Activated CD4-positive, alpha-beta T cell treated with anti-CD3 and anti-CD28 coated beads, Interleukin-2, amount 50 U/mL, for 48 hours (primary cell): ENCODE data around the gene OR2T2.
"Not testable (repeated sequence)": the region's sequence is repeated elsewhere in the genome, so short reads cannot be mapped to it uniquely, and the experiment has no call there.

Experiments
- DNase-seq, 2 experiments: peaks; one replicate each; pipeline ENCODE4 v3.0.0-alpha.2; 2020

Gene OR2T2, protein sequence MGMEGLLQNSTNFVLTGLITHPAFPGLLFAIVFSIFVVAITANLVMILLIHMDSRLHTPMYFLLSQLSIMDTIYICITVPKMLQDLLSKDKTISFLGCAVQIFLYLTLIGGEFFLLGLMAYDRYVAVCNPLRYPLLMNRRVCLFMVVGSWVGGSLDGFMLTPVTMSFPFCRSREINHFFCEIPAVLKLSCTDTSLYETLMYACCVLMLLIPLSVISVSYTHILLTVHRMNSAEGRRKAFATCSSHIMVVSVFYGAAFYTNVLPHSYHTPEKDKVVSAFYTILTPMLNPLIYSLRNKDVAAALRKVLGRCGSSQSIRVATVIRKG

DNA sequence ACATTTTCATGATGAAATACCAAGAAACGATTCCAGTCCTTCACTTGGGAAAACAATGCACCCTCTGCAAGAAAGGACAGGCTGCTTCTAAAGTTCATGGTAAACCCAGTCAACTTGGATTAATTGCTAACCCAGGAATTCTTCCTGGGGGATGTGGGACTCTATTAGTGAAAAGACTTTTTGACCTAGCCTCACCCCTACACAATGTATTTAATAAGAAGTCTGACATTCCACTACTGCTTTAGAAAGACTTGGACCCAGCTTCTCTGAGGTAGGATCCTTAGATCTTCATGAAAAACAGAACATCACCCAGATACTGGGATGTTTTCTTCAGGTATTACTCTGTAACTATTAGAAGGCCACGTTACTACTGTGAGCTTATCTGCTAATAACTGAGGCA lies at the start of gene OR2T2:
OR2T2 (plus strand) TSS at position 239 of the 400 bp plus-strand sequence. CDS start 7,161 bp downstream, outside the sequence.
- DNase-seq = not testable (repeated sequence)

DNA sequence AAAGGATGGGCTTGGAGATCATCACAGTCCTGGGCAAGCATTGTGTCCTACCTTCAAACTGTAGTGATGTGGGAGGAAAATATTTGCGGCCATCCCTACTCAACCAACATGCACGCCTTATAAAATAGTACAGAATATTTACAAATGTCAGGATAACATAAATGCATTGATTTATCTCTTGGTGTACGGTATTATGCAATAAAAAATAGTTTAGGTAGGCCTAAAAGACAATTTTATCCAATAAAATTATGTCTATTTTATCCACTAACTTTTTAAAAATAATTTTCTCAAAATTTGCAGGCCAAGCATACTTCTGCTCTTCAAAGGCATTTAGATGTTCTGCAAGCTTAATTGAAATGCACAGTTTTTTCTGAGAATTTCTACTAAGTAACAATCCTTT lies 42.7 kb upstream of the OR2T2 start, which contains the start of gene OR2T1:
OR2T1 (plus strand) TSS at position 301 of the 400 bp plus-strand sequence. CDS start 3,100 bp downstream, outside the sequence.
- DNase-seq = no peak

DNA sequence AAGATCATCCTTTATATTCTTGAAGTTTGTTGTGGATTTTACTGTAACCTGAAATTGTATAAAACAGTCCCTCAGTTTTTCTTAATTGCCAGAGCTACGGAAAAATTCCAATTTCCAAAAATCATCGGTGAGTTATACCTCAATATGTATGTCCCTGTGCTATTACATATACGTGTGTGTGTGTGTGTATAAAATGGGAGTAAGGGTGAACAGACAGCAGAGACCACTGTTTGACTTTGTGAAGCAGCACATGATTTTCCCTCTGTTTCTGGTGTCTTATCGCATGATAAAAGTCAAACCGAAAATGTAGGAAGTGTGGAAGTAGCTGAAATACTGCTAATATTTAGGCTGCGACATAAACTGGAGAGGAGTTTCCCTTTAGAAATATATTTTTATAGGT lies 41.4 kb upstream of the OR2T2 start:
- DNase-seq = no peak

DNA sequence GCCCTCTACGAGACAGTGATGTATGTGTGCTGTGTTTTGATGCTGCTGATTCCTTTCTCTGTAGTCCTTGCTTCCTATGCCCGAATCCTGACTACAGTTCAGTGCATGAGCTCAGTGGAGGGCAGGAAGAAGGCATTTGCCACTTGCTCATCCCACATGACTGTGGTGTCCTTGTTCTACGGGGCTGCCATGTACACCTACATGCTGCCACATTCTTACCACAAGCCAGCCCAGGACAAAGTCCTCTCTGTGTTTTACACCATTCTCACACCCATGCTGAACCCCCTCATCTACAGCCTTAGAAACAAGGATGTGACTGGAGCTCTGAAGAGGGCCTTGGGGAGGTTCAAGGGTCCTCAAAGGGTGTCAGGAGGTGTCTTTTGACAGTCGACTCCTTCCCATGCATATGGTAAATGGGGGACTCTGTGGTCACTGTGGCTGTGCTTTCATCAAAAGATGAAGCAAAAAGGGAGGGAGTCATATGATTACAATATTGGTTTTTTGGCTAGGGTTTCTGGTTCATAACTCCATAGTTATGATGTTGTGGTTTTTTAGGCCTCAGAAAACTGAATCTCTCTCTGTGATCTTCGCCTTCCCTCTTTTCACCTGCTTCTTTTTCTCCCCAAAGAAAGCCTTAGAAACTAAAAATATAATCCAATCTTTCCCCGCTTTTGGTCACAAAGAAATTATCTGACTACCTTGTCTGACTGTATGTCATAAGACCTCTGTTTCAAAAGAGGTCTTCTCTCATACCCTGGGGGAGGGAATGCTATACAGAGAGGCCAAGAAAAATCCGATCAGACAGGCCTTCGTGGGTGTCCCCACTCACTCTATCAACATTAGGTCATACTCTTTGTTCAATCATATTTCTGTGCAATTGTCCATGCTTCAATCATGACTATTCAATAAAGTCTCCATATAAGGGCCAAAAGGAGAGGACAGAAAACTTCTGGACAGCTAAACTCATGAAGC lies 38.4 kb upstream of the OR2T2 start:
- no peak for DNase-seq

DNA sequence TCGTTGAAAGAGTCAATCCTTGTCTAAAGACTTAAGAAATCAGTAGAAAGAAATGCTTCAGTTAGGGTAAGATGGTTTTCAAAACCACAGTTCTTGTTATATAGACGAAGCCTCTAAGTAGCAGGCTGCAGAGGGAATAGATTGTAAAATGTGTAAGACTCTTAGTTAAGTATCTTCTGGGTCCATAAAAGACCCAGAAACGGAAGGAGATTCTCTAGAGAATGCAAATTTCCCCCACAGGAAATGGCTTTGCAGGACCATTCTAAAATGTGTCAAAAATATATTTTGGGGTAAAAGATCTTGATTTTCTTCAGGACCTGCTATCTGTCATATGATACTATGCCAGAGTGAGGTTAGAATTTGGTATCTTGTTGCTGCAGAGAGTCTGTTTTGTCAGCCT lies 29.2 kb upstream of the OR2T2 start:
- no peak for DNase-seq

DNA sequence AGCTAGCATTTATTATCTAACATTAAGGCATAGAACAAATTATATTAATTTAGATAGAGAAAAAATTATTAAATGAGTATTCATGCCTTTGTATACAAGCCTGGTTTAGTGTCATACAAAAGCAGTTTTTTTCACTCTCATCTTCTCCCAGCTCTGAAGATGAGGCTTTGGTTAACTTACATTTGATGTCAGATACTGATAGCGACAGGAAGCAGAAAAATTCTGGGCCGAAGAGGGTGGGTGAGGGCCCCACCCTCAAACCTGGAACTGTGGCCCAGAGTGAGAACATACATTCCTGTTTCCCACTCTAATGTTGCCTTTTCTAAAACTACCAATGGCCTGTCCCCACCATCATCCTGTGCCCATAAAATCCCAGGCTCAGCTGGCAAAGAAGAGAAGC lies 27.6 kb upstream of the OR2T2 start:
- DNase-seq = no peak

DNA sequence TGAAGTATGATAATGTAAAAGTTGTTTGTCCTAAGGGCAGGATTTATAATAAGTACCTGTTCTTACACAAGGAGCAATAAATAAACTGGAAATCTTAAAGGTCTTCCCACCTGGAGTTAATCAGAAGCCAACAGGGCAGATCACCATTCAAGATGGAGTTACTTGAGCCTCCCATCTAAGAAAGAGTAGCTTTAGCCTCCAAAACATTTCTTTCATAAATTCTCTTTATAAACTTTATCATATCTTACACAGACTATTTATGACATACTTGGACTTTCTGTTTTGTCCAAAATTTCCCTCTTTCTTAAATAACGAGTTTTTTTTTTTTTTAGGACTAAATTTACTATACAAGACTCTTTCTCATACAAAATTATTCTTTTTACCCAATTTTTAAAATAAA lies 24.1 kb upstream of the OR2T2 start:
- DNase-seq = no peak

DNA sequence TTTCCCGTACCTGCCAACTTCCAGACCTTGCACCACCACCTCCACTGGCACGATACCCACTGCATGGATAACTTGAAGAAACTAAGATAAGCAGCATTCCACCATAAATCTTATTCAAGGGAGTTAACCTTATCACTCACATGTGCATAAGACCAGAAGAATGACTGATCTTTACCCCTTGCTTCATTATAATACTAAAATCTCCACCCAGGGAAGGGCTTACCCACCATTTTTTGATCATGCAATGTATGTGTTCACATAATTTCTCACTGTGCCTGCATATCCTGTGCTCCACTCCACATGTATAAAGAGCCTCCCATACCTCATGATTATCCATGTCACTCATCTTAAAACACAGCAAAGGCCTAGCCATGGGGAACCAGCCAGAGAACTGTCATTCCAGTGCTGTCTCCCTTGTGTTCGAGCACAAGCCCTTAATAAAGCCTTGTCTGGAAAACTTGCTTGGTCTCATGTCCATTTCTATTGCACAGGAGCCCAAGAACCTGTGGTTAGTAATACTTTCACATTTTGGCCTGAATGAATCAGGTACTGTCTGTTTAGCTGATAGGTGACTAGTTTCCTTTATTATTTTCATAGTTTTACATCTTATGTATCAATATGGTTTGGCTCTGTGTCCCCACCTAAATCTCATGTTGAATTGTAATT lies 17.8 kb upstream of the OR2T2 start:
- DNase-seq = not testable (repeated sequence)

DNA sequence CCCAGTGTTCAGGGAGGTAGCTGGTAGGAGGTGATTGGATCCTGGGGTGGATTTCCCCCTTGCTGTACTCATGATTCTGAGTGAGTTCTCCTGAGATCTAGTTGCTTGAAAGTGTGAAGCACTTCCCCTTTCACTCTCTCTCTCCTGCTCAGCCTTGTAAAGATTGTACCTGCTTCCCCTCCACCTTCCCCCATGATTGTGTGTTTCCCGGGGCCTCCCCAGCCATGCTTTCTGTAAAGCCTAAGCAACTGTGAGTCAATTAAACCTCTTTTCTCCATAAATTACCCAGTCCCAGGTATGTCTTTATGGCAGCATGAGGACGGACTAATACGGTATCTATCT lies 17.3 kb upstream of the OR2T2 start:
- not testable (repeated sequence) for DNase-seq

DNA sequence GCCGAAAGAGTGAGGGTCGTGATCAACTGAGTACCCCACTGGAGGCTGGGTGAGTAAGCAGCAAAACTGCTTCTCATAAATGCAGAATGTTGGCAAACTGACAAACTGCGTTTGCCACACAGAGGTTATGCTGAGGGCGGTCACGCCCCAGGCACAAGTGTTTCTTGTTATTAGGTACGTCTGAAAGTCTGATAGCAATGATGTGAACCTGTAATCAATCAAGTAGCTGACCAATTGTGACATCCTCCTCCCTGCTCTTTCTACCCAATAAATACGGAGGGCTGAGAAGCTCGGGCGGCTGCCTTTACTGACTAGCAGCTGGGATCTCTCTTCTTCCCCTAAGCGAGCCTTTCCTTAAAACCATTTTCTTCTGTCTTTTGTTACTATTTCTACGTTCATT lies 13.8 kb upstream of the OR2T2 start:
- not testable (repeated sequence) for DNase-seq

DNA sequence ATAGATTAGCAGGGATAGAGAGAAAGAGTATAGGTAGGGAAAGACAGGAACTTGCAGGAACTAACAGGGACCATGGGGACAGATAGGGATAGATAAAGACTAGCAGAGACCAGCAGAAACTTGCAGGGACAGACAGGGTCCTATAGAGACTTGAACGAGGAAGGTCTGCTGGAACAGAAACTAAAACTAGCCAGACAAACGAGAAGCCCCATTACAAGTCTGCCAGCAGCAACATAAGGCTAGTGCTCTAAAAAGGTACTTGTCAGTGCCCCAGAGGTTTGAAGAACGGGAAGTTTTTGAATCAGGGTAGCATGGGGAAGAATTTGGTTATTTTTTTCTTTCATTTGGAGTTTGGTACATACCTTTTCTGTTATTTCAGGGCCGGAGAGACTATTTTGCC lies 13.2 kb upstream of the OR2T2 start:
- DNase-seq = not testable (repeated sequence)

DNA sequence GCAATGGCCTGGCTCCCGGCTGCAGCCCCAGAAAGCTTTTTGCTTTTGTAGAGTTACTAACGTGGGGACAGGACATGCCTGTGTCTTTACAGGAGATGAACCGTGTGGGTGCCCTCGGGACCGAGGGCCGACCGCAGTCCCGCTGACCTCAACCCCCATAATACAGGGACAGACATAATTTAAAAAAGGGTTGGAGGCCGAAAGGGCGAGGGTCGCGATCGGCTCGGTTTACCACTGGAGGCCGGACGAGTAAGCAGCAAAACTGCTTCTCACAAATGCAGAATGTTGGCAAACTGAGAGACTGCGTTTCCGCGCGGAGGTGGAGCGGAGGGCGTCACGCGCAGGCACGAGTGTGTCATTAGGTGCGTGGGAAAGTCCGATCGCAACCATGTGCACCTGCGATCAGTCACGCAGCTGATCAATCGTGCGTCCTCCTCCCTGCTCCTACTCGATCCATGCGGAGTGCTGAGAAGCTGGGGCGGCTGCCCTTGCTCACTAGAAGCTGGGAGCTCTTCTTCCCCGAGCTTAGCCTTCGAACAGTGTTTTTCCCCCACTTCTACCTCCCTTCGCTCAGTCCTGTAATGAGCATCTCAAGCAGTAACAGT lies 11.5 kb upstream of the OR2T2 start:
- DNase-seq = not testable (repeated sequence)

DNA sequence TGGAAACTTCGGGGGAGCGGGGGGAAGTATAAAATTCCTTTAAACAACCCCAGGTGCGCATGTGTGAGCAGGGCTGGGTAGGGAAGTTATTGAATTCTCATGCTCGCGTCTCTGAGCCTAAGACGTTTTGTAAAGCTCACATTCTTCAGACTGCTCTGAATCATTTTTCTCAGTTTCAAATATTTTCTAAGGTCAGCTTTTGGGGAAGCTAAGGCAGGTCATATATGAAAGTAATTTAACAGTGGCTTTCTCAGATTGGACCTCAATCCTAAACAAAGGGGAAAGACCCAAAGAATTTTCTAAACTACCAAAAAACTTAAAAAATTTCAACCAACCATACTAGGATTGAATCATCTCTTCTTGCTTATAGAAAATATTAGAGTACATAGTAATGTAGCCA lies 10.5 kb upstream of the OR2T2 start:
- DNase-seq = not testable (repeated sequence)

DNA sequence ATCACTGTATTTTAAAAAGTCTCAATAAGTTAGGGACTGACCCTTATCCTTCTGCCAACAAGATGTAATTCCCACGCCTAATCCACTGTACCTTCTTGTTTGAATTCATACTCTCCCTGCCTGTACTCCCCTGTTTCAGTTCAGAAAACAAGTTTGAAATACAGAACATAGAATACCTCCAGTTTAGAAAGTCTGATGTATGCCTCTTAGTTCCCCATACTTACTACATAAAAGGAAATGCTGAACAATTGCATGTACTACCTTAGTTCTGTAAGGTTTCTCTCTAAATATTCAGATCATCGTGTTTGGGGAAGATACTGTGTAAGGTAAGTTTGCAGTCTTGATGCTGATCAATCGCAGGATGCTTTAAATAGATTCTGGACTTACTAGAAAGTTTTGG lies 9.1 kb upstream of the OR2T2 start:
- DNase-seq = not testable (repeated sequence)

DNA sequence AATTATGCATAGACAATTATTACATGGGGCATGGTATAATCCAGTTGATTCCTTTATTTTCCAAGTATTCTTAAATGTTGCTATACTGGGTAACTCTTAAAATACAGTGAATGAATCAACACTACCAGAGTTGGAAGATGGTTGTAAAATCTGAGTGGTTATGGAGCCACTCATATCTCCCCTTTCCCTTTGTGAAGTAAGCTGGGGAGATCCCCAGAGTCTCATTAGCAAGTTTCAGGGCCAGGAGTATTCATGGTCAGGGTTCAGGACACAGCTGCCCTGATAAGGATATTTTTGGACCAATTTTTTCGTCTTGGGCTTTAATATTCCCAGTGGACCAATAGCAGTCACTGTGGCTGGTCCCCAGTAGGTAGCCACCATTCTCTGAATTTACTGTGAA lies 6.8 kb upstream of the OR2T2 start:
- DNase-seq = not testable (repeated sequence)

DNA sequence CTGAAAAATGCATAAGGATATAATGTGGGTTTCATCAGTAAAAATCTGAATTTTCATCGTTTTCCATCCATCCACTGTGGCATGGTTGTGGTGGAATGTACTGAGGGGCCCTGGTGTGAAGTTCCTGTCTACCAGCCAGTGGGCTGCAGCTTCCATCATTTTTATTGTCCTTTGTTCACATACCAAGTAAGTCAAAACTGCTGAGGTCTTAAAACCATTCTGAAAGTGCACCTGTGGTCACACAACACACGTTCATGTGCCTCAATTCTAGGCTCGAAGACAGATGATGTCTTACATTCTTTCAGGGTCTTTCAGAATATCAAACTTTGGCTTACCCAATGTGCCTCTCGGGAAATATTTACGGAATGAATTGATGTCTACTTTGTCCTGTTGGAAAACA lies 6.2 kb upstream of the OR2T2 start:
- DNase-seq = not testable (repeated sequence)

DNA sequence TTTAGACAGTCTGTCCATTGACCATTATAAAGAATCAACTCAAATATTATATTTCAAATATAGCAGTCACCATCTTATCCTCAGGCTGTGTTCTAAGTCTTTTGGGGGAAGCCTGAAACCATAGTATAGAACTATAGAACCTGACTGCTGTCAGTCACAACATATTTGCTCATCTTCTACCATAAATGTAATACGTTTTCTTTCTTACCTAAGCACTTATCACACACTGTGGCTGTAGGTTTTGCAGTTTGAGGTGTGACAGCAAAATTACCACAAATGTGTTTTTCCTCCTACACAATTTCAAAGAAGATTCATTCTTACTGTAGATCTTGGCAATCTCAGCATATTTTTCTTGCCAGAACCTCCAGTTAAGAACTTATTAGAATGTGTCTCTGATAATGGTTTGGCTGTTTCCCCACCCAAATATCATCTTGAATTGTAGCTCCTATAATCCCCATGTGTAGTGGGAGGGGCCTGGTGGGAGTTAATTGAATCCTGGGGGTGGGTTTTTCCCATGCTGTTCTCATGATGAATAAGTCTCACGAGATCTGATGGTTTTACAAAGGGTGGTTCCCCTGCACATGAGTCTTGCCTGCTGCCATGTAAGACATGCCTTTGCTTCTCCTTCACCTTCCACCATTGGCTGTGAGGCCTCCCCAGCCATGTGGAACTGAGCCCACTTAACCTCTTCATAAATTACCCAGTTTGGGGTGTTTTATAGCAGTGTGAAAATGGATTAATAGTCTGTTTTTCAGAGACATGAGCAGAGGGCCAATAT lies 2.7 kb upstream of the OR2T2 start:
- DNase-seq = not testable (repeated sequence)

DNA sequence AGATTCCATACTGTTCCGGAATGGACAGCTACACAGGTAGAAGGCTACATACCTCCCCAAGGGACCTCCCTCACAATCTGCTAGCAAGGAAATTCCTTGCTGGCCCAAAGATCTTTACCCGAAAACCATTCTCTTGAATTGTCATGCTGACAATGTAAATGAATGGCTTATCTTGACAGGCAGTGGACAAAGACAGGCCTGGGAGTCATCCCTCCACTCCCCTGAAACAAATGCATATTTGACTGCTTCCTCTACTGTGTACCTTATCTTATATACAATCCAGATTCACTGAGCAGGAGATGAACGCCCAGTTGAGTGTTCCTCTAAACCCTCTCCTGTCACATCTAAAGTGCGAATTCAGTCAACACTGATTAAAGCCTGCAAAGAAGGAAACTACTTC lies 834 bp upstream of the OR2T2 start:
- DNase-seq = not testable (repeated sequence)

DNA sequence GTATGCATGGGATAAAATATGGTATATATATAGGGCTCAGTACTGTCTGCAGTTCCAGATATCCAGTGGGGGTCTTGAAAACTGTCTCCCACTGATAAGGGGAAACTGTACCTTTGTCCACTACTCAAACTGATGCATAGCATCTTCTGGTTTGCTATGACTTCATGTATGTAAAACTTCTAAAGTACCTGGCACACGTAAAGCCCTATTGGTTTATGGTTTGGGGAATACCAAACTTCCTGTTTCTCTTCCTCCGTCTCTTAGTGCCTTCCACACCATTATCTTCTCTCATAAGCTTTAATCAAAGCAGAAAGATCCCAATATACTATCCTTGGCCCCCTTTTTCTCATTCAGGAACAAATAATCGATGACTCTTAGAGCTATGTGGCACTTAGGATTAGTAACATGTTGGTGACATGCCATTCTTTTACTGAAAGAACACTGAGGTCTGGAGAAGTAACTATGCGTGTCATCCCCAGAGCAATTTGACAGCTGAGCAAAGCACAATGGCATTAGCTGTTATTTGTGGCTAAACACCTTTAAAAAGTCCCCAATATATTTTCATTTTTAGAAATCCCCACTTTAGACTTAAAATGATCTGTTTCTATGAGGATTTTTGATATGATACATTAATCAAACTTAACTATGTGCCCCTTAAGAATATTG lies 3.1 kb downstream of the OR2T2 start:
- DNase-seq = not testable (repeated sequence)

DNA sequence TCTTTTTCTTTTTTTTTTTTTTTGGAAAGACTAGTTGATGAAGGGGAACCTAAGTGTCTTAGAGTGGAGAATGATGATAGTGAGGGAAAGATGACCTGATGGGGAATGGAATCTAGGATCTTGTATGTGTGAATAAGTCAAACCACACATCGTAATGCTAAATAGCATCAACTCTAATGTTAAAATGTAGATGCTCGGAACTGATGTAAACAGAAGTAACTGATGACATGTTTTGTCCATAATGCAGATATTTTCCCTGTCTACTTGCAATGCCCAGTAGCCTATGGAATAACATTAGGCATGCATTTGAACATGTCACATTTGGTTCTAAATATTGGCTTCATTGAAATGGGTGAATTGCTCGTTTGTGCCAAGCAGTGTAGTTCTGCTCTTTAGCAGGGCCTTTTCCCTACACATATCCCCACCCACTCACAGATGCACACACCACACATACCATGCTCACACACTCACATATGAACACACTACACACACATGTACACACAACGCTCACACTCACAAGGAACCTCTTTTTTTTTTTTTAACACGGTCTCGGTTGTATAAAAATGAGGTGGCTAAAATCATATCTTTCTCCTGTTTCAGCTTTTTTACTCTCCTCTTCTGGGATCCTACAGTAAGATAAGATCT lies 4.5 kb downstream of the OR2T2 start:
- not testable (repeated sequence) for DNase-seq
